NCI-H82 (cell line): Measurements from ENCODE around the gene PPT2.
"Not testable (repeated sequence)": the region's sequence is repeated elsewhere in the genome, so short reads cannot be mapped to it uniquely, and the experiment has no call there.

Experiments used
- DNase-seq: peaks from one replicate; lab custom pipeline; 2025; lab: John Stamatoyannopoulos, UW

Gene PPT2

DNA sequence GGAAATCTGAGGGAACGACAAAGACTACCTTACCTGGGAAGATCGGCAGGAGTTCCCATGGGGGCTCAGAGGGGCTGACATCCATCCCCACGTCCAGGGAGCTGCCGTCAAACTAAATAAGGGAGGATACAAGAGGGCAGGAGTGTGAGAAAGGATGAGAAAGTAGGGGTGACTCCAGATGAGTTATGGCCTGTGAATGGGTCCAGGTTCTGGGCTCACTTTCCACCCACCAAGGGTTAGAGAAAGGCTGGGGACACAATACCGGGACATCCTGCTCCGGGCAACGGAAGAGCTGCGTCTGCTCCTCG is 26.6 kb upstream of the PPT2 start:
- DNase-seq = no peak

DNA sequence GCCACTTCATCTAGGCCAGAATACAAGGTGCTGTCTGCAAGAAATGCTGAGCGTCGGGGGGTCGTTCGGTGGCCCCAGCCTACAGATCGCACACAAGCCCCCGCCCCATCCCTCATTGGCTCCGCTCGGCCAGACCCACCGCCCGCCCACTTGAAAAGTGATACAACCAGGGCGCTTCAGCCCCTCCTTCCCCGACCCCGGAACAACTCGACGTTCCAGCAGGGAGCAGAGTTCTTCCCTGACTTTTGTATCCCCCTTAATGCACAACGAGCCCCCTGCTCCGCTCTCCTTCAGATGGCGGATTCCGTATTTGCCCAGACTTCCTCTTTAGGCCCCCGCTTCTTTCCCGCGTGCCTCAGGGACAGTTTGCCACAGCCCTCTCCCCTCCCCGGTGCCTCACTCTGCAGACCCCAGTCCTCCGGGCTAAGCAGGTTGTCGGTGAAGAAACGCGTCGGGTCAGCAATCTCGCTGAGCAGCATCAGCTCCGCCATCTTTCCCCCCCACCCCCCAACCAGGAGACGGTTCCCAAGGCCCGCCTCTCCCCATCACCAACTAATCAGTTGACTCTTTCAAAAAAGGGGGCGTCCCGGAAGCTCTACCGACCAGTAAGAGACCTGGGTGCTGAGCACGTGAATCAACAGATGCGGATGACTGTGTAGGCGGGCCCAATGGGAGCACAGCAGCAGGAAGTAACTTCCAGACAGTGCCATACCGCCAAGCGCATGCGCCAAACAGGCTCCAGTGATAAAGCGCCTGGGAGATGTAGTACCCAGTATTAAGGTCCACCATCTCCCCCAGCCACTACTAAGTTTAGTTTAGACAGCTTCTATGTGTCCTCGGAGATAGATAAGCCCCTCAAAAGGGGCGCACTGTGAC is 26.0 kb upstream of the PPT2 start, which contains the start of gene ATF6B:
TSS of gene ATF6B (minus strand) at position 530 of the 876 bp plus-strand sequence. CDS start at position 491, 39 bp downstream.
- peak; percentile 100 for DNase-seq

DNA sequence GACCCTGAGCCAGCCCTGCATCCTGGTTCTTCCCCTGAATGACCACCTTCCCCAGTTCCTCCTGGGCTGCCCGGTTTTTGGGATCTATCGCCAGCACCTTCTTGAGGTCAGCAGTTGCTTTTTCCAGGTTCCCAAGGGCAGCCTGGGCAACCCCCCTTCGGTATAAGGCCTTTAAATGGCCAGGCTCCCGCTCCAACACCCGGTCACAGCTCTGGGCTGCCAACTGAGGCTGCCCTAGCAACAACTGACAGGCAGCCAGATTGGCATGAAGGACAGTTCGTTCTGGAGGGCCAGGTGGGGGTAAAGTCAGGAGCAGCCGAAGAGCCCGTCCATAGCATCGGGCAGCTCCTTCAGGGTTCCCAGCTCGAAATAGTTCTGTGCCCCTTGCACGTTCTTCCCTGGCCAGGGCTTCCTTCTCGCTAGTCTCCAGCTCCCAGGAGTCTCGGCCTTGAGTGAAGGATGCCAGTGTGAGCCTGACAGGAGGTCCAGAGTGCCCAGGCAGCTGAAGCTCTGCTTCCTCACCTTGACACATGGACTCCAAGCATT is 25.1 kb upstream of the PPT2 start:
- no peak for DNase-seq

DNA sequence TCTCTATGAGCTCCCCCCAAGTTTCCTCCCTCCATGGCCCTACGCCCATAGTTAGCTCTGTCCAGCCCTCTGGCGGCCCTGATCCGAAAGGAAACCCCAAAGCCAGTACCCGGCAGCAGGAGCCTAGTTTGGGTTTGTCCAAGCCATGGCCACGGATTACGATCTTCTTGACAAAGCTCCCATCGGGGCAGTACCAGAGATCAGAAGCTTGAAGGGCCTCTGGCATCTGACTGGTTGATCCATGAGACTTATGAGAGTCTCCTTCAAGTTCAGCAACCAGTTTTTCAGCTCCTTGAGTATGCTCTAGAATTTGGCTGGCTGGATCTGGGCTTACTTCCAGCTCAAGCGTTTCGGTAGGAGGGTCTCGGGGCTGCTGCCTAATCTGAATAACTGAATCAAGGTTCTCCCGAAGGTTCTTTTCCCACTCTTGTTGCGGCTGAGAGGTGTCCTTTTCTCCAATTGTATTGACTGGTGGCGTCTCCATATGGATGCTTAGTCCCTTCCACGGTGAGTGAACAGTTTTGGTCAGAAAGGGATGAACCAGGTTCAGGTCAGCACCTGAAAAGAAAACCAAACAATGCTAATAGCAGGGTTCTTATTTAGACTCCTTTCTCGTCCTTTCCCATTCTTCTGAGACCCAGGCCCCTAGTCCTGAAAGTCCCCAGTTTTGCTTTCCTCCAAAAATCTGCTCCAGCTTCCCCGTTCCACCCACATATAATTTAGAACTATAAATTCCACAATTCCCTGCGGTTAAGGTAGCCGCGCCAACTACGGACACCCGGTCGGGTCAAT is 24.4 kb upstream of the PPT2 start:
- DNase-seq = peak; percentile 58

DNA sequence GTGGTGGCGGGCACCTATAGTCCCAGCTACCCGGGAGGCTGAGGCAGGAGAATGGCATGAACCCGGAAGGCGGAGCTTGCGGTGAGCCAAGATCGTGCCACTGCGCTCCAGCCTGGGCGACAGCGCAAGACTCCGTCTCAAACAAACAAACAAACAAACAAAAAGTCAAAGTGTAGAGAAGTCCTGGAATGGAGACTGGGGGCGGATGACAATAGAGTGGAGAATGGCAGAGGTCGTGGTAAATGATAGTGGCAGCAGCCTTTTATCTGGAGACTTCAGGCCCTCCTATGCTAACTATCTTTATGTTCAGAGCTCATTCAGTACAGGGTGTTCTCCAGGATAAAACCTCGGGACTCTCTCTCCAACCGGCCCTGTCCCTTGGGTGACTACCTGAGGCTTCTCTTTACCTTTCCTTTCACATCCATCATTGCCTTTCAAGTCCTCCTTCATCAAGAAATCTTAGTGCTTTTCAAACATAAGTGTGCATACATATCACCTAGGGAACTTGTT is 22.4 kb upstream of the PPT2 start:
- DNase-seq = no peak

DNA sequence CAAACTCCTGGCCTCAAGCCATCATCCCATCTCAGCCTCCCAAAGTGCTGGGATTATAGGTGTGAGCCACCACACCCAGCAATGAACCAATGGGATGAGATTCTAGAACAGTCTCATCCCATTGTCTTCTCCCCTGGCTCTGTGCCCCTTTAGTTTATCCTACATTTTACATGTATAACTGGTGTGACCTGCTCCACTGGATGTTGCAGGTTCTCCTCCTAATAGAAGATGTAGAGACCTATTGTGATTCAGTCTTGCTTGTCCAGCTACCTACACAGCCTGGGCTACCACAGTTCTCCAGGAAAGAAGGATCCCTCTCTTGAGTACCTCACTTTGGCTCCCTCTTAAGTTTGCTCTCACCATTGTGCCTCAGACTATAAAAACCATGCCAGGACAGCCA is 21.8 kb upstream of the PPT2 start:
- no peak for DNase-seq

DNA sequence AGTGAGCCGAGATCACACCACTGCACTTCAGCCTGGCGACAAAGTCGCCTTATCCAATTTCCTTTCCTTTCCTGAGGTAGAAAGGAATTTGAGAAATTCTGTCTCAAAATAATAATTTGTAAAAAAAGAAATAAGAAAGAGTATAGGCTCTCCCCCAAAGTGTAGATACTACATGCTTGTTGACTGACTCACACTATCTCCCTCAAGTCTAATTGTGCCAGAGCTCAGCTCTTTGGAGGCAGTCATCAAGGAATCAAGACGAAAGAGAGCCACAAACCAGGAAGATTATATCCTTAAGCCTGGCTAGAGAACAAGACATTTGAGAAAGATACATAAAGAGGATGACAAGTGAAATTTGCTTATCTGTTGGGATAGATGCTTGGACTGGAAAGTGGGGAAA is 20.2 kb upstream of the PPT2 start:
- DNase-seq = no peak

DNA sequence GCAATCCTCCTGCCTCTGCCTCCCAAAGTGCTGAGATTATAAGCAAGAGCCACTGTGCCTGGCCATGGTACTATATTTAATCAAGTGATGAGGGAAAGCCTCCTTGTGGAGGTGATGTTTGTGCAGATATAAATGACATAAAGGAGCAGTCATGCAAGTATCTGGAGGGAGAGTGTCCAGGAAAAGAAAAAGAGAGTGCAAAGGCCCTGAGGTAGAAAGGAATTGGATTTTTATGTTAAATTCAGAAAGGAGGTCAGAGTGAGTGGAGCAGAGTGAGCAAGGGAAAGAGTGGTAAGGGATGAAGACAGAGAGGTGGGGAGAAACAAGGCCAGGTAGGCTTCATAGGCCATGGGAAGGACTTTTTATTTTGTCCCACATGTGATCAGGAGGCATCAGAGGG is 16.5 kb upstream of the PPT2 start:
- no peak for DNase-seq

DNA sequence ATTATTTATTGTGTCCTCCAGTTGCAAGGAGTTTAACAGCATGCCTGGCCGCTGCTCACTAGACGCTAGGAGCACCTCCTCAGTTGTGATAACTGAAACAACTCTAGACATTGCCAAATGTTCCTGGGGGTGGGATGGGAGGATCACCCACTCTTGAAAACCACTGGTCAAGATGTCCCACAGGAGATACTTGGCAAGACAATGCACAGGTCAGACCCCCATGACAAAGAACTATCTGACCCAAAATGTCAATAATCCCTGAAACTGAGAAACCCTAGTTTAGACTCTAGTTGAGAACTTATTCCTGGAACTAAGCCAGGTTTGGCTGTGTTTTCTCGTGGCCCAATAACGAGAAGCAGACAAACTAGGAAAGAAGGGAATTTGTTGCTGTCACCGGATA is 14.4 kb upstream of the PPT2 start:
- DNase-seq = no peak

DNA sequence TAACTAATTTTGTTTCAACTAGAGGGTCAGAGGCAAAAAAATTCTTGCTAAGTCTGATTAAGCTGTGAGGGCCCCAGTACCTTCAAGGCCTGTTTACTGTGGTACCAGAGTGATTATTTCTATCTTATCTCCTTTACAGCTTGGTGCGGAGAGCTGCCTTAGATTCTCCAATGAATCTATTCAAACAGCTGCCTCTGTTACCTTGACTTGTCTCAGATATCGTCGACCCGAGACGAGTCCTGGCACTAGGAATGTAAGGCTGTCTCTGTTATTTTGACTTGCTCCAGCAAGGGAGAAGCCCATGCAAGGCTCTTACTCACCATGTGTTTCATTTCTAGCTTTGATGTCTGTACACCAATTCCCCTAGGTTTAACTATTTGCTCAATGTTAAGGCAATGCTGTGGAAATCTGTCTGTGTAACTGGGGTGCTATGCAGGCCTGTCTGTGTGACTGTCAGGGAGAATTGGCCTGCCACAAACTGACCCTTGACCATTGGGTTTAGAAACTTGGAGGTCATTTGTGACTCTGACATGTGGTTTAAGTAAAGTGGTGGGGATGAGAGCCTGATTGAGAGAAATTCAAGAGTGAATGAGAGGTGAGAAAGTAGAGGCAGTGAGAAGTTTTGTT is 13.4 kb upstream of the PPT2 start:
- no peak for DNase-seq

DNA sequence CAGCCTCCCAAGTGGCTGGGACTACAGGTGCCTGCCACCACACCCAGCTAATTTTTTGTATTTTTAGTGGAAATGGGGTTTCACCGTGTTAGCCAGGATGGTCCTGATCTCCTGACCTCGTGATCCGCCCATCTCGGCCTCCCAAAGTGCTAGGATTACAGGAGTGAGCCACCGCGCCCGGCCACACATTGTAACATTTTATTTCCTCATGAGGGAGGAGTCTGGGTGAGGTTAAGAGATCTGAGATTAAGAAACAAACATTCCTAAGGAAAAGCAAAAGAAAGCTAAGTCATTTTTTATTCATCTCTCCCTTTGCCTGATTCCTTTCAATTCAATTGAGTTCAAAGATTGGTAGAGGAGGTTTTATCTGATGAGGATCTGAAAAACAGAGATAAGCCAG is 9.7 kb upstream of the PPT2 start:
- not testable (repeated sequence) for DNase-seq

DNA sequence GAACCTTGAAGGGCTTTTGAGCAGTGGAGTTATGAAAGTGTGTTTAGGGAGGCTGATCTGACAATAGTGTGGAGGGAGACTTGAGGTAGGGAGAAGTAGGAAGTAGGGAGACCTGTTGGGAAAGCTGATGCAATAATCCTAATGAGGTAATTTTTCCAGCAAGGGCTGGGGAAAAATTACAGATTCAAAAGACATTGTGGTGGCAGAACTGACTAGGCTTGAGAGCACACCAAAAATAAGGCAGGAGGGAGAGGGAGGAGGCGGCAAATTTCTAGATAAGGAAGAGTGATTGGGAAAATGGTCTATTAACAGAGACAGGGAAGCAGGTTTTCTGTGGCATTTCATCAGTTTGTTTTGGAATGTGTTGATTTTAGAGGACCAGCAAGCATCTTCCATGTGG is 7.7 kb upstream of the PPT2 start:
- no peak for DNase-seq

DNA sequence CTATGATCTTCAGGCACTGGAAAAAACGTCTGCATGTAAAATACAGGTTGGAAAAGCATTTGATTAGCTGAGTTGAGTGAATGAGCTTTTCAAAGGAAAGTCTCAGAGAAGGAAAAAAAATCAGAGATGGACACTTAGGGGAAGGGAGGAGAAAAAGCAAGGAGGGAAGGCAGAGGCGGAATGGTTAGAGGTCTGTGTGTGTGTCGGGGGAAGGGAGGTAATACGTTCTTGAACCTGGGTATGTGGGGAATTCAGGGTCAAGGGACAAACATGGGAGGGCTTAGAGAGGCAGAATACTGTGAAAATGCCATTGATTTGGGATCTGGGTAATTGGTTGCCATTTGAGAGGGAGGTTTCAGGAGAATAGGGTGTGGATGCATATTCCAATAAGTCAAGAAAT is 7.3 kb upstream of the PPT2 start:
- no peak for DNase-seq

DNA sequence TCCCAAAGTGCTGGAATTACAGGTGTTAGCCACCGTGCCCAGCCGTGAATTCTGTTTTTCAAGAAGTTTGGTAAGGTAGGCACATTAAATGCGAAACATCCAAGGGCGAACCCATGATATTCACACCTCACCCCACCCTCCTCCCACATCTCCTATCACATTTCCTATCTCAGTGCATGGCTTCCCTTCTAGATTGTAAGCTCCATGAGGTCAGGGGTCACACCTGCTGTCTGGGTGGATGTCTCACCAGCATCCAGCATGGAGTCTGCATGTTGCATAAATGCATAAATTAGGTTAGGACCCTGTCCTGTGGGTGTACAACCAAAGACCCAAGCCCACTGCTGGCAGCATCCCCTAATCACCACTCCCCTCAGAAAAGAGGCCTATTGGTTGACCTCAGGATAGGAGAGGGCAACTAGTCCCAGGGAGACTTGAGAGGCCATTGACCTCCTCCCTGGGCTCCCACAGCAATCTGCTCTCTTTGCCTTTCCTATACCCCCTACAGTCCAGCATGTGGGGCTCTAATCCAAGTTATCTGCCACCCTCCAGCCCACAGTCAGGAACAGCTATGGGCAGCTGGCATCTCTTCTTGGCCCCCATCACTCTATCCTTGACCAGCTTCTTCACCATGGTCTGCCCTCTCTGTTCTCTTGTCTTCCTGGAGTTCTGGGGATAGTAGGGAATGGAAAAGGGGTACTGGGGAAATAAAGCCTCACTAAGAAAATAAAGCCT is 6.4 kb upstream of the PPT2 start:
- no peak for DNase-seq

DNA sequence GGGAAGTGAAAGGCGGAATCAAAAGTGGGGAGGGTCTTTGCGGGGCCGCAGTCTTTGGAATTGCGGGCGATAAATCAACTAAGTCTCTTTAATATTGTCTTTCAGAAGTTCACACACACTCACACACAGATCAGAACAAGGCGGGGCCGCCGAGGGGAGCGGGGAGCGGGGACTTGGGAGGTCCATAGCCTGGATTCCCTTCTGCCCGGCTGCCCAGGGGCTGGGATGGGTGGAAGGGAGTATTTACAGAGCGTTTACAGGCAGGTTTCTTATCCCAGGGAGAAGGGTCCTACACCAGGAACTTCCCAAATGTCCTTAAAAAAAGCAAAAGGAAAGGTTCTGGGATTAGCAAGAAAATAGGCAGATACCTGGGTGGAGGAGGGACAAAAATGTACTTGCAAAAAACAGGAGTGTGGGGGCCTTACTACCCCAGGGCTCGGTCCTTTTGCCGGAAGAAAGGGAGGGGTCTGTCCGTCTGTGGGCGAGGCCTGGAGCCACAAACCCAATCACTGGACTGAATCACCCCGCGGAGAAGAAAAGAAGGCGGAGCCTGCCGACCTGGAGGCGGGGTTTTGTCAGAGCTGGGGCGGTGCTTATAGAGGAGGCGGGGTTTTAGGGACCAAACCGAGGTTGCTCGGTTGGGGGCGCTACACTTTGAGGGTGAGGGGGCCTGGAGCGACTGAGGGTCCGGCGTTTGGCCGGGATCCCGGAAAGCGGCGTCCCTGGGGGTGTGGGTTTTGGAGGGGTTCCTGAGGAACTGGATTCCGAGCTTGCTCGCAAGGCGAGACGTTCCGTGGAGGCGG is 5.5 kb upstream of the PPT2 start:
- no peak for DNase-seq

DNA sequence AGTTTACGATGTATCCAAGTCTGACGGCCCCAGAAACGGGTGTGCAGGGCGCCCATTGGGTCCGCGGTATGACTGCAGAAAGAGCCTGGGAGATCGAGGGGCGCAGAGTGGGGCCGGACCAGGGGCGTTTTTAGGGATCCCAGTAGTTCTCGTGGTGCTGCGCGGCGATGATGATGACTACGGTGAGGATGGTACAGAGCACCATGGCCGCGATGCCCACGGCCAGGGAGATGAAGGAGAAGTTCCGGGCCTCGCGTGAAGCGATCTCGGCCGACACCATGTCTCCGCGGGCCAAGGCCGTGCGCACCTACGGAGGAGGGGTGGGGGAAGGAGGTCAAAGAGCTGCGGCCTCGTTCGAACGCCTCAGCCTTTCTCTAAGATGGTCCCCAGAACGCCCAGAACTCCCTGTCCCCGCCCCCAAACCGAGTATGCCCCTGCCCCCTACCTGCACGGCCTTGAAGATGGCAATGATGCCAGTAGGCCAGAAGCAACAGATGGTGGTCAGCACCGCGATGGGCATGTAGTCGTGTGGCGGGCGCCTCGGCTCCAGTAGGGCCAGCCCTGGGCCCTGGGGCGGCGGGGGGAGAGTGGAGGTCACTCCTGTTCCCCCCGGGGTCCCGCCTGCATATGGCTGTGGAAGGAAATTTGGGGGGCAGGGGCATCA is 4.7 kb upstream of the PPT2 start:
- DNase-seq = no peak

DNA sequence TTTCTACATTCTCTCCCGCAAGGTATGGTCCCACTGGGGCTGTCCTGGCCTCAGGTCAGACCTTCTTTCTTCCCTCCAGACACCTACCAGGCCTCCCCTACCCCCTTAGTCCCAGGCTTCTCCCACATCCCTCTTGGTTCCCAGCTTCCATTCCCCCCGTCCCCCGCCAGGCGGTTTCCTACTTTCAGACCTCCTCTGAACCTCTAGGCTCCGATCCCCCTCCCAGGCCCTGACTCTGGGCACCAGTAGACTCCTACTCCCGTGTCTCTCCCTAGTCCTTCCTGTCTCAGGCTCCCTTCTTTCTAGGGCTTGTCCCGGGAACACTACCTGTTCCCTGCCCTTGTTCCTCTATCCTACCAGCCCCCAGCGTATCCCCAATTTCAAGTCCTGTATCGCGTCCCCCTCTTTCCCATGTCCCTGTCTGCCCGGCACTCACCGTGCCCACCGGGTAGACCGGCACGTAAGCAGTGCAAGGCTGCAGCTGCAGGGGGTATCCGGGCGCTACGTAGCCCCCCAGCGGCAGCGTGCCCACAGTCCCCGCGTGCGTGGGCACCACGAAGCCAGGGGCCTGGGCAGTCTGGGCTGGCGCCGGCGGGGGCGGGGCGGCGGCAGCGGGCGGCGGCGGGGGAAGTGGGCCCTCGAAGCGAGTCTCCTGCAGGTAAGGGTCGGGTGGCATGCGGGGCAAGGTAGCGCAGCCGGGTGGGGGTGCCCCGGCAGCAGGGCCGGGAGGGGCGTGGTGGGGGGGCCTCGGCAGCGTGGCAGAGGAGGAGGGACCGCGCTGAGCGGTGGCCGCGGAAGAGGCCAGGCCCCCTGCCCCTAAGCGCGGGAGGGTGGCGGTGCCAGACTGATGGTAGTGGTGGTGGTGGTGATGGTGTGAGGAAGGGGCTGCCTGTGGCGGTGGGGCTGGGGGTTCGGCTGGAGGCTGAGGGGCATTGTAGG is 3.7 kb upstream of the PPT2 start:
- no peak for DNase-seq

DNA sequence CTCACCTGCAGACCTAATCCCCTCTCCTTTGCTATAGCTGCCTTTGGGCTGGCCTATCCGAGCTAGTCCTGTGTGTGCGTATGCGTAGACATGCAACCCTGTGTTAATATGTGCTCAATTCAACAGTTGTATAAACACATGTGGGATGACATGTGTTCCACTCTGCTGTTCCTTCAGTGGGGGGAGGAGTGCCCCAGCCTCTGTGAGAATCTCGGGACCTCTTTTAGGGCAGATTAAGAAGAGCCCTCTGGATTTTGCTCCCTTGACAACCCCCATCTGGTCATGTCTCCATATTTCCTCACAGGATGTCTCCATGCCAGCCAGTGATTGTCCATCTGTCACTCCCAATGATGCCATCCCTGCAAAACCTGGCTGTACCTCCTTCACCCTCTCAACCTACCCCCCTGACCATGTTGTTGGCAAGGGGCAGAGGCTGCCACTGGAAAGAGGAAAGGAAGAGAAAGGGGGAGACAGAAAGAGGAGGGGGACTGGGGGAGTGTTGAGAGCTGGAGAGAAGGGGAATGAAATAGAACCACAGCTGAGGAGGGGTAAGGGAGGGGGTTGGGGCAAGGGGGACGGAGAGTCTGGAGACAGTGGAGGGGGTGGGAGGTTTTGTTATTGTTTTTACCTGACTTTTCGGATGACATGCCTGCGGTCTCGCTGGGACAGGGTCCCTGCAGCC is 2.6 kb upstream of the PPT2 start:
- DNase-seq = peak; percentile 94
